Keratinocyte (primary cell): ENCODE measurements around the gene TNRC18.

ENCODE experiments used
- EZH2 ChIP-seq: IDR thresholded peaks from one replicate; pipeline ENCODE4 v1.6.1; 2012; ENCODE audit warnings: inconsistent platforms, mild to moderate bottlenecking, low read length, moderate library complexity
- TF ChIP-seq, protein P1 (sequence below), 3 experiments: IDR thresholded peaks in 1 of 3; conservative IDR thresholded peaks in 1 of 3; optimal IDR thresholded peaks in 1 of 3; 2 replicates in 2 of 3; 3 replicates in 1 of 3; pipeline versions ENCODE3 to v1.5.1; 2011; ENCODE audit warnings: low read length in 3 of 3, mild to moderate bottlenecking in 3 of 3, moderate library complexity in 2 of 3, control low read depth in 1 of 3, inconsistent platforms in 1 of 3; ENCODE audit not compliant: insufficient read depth in 2 of 3; ENCODE audit errors: extremely low read depth in 1 of 3

DNA sequence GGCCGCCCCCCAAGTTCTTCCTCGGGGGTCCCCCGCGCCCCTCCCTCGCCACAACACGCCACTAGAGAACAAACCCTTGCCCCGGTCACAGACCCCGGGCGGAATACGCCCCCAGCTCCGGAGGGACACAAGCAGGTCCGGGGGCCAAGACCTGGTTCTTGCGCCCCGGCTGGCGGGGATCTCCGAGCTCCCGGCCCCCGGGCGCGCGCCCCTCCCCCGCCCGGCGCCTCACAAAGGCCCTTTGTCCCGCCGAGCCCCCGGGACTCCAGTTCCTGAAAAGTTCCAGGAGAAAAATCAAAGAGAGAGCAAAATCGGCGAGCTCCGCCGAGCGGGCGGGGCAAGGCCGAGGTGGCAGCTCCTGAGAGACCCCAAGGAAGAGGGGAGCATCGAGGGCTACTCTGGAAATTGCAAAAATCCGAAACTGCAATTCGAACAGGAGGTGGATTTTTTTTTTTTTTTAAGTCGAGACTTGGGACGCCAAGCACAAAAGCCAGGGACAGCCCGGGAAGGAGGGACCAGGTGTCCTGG is 4.0 kb downstream of the TNRC18 start:
- TF ChIP-seq, protein P1, sequence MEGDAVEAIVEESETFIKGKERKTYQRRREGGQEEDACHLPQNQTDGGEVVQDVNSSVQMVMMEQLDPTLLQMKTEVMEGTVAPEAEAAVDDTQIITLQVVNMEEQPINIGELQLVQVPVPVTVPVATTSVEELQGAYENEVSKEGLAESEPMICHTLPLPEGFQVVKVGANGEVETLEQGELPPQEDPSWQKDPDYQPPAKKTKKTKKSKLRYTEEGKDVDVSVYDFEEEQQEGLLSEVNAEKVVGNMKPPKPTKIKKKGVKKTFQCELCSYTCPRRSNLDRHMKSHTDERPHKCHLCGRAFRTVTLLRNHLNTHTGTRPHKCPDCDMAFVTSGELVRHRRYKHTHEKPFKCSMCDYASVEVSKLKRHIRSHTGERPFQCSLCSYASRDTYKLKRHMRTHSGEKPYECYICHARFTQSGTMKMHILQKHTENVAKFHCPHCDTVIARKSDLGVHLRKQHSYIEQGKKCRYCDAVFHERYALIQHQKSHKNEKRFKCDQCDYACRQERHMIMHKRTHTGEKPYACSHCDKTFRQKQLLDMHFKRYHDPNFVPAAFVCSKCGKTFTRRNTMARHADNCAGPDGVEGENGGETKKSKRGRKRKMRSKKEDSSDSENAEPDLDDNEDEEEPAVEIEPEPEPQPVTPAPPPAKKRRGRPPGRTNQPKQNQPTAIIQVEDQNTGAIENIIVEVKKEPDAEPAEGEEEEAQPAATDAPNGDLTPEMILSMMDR (optimal IDR thresholded peaks at IDR 0.05 in 1 of 3, IDR thresholded peaks at IDR 0.05 in 1 of 3, conservative IDR thresholded peaks at IDR 0.05 in 1 of 3; ENCODE audit: extremely low read depth in 1 of 3, insufficient read depth in 2 of 3, low read length in 3 of 3): no peak
- TF ChIP-seq EZH2: no peak
